Activated CD8-positive, alpha-beta memory T cell treated with anti-CD3 and anti-CD28 coated beads for 36 hours (primary cell): ENCODE data around the gene TBX4. TPM values are rescaled to one million over a fixed set of nuclear protein-coding genes. Genes with fewer than 3 reads are reported as not detected.

Experiments used
- CTCF ChIA-PET: fragments of 350-600 bp; sonication (Branson Sonifier 250); formaldehyde crosslinking; loops from one replicate; lab custom pipeline; 2021; ENCODE audit warnings: antibody characterized with exemption; lab: Charles Lee
- POLR2A ChIA-PET: fragments of 350-600 bp; sonication (Branson Sonifier 250); formaldehyde crosslinking; loops from one replicate; lab custom pipeline; 2021; ENCODE audit warnings: antibody characterized with exemption; lab: Charles Lee
- total RNA-seq, 2 experiments: library from RNA; stranded (reverse); gene quantifications; one replicate each; pipeline ENCODE4 v1.2.3, GENCODE V29; 2021

Gene TBX4
- not detected for total RNA-seq

- ChIA-PET POLR2A (no interaction called here), CTCF (no interaction called here)
These were observed at the start of gene TBX4 for GRCh38 chr17:61452301-61453290. Gene TBX4 (plus strand): TSS chr17:61452422. CDS start chr17:61456491, 4,069 bp downstream.

- ChIA-PET CTCF (interaction anchor here (1.3 to 5.1 kb wide), 2 partner anchors 8 to 662 kb away, joined by 3 to 33 read pairs; no protein-coding TSS in a partner anchor), POLR2A (no interaction called here)
These were observed 49.0 kb upstream of the TBX4 start for GRCh38 chr17:61402978-61403800.

DNA sequence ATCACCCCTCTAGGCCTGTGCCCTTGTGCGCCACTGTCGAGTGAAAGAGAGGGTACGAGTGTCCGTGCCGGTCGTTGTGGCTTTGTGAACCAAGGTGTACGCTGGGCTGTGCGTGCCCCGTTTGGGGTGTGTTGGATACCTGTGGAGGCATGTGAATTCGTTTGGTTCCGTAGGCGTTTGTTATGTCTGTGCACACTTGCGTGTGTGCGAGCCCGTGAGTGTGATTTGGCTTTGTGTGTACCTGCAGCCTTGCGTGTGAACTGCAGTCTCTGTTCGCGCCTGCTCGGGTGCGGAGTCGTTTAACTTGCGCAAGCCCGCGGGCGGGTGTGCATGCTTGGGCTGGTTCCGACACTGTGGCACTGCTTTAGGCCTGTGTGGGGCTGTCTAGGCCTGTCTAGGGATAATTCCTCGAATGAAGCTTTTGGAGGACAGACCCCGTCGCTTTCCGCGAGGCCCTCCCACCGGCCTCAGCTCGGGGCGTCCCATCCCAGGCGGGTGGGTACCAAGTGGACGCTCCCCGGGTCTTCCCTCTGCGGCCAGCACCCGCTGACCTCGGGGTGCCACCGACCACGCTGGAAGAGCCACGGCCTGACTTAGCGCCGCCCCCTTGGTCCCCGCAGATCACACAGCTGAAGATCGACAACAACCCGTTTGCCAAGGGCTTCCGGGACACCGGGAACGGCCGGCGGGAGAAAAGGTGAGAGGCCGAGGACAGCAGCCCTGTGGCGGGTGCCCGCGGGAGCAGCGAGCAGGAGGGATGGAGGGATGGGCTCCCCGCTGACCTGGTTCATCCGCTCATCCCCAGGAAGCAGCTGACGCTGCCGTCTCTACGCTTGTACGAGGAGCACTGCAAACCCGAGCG lies 48.2 kb upstream of the TBX4 start:
- ChIA-PET POLR2A (no interaction called here), CTCF (interaction anchor here (1.3 kb wide), 1 partner anchor 662 kb away, joined by 3 read pairs; no protein-coding TSS in a partner anchor)

DNA sequence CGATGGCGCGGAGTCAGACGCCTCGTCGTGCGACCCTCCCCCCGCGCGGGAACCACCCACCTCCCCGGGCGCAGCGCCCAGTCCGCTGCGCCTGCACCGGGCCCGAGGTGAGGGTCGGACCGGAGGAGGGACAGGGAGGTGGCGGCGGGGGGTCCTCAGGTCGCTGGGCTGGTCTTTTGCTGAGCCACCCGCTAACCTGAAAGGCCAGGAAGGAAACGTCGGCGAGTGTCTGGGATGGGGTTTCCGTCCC lies 47.6 kb upstream of the TBX4 start:
- CTCF ChIA-PET, result interaction anchor here (1.3 kb wide), 1 partner anchor 661 kb away, joined by 3 read pairs; no protein-coding TSS in a partner anchor
- POLR2A ChIA-PET, result no interaction called here

DNA sequence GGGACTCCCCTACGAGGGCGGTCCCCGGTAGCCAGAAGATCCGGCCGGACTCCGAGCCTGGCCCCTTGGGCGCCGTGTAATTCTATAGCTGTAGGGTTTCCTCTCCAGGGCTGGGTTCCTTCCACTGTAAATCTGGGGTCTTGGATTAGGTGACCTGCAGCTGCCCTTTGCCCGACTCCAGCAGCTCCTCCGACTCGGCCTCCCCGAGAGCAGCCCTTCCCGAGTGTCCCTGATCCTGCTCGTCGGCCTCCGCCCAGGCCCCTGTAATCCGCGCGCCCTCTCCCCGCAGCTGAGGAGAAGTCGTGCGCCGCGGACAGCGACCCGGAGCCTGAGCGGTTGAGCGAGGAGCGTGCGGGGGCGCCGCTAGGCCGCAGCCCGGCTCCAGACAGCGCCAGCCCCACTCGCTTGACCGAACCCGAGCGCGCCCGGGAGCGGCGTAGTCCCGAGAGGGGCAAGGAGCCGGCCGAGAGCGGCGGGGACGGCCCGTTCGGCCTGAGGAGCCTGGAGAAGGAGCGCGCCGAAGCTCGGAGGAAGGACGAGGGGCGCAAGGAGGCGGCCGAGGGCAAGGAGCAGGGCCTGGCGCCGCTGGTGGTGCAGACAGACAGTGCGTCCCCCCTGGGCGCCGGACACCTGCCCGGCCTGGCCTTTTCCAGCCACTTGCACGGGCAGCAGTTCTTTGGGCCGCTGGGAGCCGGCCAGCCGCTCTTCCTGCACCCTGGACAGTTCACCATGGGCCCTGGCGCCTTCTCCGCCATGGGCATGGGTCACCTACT lies 47.1 kb upstream of the TBX4 start:
- ChIA-PET POLR2A (interaction anchor here (0.6 kb wide), 2 partner anchors 8 to 619 kb away, joined by 3 to 4 read pairs; no protein-coding TSS in a partner anchor), CTCF (interaction anchor here (1.3 kb wide), 1 partner anchor 661 kb away, joined by 3 read pairs; no protein-coding TSS in a partner anchor)

- ChIA-PET POLR2A (interaction anchor here (0.6 kb wide), 1 partner anchor 618 kb away, joined by 3 read pairs; no protein-coding TSS in a partner anchor), CTCF (no interaction called here)
These were observed 46.3 kb upstream of the TBX4 start for GRCh38 chr17:61405686-61406536.

GRCh38 chr17:61406537-61406845 lies 45.7 kb upstream of the TBX4 start:
- CTCF ChIA-PET, result no interaction called here
- POLR2A ChIA-PET, result no interaction called here

GRCh38 chr17:61406971-61407911 lies 45.0 kb upstream of the TBX4 start:
- CTCF ChIA-PET, result no interaction called here

GRCh38 chr17:61408151-61409041 lies 43.8 kb upstream of the TBX4 start:
- ChIA-PET CTCF (interaction anchor here (0.9 kb wide), 1 partner anchor 13 kb away, joined by 3 read pairs; no protein-coding TSS in a partner anchor), POLR2A (no interaction called here)

More at GRCh38 chr17:61406971-61407911, 45.0 kb upstream of the TBX4 start:
- POLR2A ChIA-PET, result no interaction called here

DNA sequence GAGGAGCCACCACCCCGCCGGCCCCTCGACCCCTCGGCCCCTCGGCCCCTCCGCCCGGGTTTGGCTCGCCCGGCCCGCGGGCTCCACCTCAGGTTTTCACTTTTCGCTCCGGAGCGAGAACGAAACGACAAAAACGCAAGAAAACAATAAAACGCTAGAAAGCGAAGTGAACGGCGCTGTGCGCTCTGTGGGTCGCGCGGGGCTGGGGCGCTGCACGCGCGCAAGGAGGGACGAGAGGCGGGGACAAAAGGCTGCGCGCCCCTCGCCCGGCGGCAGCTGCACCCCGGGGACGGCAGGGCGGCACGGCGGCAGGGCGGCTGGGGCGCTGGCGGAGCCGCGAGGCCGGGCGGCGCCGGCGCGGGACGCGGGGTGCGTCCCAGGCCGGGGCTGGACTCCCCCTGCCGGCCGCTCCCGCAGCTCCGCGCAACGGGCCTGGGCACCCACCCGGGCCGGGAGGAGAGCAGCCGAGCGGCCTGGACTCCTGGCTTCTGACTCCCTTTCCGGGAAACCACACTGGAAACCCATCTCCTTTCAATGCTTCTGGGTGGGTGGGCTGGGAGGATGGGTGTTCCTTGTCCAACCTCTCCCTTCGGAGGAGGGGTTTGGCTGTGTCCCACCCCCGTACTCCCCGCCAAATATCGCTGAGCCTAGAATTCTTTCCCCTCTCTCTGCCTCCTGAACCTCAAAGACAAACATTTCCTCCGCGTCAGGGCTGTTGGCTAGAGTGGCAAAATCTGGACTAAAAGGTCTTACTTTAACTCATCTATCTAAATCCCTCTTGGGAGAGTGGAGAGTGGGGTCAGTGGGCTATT lies 42.7 kb upstream of the TBX4 start:
- ChIA-PET CTCF (interaction anchor here (0.9 to 5.0 kb wide), 3 partner anchors 9 to 689 kb away, joined by 3 to 33 read pairs (median 5); partner anchors contain the start of gene TBX2), POLR2A (no interaction called here)

GRCh38 chr17:61410141-61411010 lies 41.8 kb upstream of the TBX4 start:
- CTCF ChIA-PET, result interaction anchor here (2.5 to 5.0 kb wide), 2 partner anchors 9 to 690 kb away, joined by 5 to 33 read pairs; partner anchors contain the start of gene TBX2
- POLR2A ChIA-PET, result no interaction called here

DNA sequence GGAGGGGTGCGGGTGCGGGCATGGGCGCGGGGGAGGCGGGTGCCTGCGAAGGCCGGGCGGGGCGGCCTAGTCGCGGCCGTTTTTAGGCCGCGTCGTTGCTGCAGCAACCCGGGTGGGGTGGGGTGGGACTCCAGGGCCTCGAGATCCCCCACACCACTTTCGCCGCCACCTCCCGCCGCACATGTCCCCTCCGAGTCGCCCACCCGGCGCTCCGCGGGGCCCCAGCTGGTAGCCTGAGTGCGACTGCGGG lies 41.3 kb upstream of the TBX4 start:
- POLR2A ChIA-PET, result no interaction called here
- CTCF ChIA-PET, result interaction anchor here (2.5 to 5.0 kb wide), 2 partner anchors 10 to 690 kb away, joined by 5 to 33 read pairs; partner anchors contain the start of gene TBX2

- POLR2A ChIA-PET, result no interaction called here
- CTCF ChIA-PET, result interaction anchor here (0.6 to 5.0 kb wide), 16 partner anchors 9 to 691 kb away, joined by 3 to 33 read pairs (median 4); partner anchors contain the start of gene TBX2
These were observed 40.7 kb upstream of the TBX4 start for GRCh38 chr17:61411261-61412142.
